ENCODE measurements around the gene CD3G.

CD3G gene

DNA sequence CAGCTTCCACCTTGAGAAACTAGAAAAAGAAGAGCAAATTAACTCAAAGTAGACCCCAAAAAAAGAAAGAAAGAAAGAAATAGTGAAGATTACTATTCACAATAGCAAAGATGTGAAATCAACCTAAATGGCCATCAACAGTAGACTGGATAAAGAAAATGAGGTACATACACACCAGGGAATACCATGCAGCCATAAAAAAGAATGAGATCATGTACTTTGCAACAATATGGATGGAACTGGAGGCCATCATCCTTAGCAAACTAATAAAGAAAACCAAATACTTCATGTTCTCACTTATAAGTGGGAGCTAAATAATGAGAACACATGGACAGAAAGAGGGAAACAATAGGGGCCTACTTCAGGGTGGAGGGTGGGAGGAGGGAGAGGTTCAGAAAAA, 15.4 kb upstream of the CD3G start:
- DNase-seq = no peak

DNA sequence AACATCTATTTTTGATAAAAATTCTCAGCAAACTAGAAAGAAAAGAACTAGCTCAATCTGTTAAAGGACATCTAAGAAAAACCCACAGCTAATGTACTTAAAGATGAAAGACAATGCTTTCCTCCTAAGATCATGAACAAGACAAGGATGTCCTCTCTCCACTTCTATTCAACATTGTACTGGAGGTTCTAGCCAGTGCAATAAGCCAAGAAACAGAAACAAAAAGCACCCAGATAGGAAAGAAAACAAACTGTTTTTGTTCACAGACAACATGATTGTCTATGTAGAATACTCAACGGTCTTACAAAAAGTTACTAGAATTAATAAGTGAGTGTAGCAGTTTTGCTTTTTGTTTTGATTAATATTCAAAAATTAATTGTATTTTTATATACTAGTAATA, 9.4 kb upstream of the CD3G start:
- DNase-seq = no peak

DNA sequence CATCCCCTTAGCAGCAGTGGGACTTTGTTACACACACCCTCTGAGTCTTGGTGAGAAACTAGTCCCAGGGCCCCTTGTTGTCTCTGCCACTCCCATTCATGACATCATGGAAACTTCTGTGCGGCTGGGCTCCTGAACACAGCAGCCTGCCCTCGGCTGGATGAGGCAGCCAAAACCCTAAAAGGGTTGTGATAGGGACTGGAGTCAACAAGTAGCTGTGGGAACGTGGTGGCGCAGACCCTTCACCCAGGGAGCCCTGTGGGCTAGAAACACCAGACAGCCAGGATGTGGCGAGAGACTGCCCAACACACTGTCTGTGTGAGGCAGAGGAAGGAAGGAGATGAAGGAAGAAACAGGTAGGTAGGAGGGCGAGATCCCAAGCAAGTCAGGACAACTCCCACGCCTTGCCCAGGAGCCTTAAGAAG, 5.5 kb upstream of the CD3G start:
- no peak for DNase-seq

DNA sequence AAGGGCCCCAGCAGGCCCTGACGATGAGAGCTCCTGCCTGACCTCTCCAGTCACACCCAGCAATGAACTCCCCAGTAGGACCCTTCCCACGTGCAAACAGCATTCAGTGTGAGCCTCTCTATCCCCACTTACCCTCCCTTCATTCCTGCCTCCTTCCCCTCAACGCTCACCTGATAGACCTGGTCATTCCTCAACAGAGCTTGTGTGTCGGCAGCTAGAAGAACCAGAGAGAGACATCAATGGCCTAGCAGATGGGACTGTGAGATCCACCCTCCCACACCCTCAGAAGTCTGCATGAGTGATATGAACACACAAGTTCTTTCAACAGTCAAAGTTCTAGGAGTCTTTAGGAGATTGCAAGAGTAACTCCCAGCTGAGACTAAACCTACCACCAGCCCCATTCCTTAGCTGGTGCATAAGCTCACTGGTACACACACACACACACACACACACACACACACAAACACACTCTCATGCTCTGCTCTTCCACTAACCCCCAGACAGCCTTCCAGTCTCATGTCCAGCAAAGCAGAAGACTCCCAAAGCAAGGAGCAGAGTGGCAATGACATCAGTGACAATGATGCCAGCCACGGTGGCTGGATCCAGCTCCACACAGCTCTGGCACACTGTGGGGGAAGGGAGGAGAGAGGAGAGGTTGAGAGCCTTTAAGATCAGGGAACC, 4.7 kb upstream of the CD3G start:
- DNase-seq = no peak

DNA sequence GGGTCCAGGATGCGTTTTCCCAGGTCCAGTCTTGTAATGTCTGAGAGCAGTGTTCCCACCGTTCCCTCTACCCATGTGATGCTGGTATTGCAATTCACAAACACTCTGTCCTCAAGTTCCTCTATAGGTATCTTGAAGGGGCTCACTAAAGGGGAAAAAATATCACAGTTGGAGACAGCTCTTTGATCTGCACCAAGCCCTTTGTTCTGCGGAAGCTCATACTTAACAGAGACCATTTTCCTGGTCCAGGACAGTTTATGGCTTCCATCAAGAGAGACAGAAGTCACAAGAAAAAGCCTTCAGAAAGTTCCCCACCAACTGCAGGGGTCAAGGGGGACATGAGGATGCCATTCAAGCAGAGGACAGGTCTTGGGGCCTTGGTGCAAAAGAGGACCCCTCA, 3.7 kb upstream of the CD3G start:
- no peak for DNase-seq

DNA sequence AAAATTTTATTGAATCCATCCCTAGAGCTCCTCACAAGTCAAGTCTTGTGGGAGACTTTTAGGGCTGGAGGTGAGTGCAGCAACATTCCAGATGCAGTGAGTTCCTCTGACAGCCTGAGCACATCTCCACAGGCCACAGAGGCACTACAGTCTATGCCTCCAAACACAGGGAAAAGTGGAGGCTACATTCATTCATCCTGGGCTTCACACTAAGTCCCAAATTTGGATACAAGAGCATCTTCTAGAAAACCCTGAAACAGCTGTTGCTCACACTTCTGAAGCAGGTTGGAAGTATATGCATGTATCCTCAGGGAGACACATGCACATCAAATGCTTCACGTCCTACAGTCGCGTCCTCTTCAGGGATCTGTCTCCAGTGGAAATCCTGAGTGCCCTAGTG, 2.9 kb upstream of the CD3G start:
- DNase-seq = no peak

DNA sequence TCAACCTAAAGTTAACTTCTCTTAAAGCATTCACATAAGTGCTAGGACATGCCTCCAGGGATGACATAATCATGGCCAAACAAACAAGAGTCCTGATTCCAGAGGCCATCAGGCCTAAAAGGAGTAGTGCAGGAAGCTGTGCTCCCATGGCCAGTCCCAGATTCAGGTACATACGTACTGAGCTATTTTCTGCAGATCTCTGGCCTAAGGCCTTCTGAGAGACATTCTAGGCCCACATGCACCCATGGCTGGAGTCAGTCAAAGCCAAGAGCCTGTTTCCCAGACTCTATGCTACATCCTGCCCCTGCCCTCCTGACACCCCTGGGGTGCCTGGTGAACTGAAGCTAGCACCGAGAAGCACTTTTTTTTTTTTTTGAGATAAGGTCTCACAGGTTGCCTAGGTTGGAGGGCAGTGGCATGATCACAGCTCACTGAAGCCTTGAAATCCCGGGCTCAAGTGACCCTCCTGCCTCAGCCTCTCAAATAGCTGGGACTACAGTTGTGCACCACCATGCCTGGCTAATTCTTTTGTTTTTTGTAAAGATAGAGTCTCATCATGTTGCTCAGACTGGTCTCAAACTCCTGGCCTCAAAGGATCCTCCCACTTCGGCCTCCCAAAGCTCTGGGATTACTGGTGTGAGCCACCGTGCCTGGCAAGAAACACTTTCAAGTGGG, 2.2 kb upstream of the CD3G start:
- DNase-seq = no peak

DNA sequence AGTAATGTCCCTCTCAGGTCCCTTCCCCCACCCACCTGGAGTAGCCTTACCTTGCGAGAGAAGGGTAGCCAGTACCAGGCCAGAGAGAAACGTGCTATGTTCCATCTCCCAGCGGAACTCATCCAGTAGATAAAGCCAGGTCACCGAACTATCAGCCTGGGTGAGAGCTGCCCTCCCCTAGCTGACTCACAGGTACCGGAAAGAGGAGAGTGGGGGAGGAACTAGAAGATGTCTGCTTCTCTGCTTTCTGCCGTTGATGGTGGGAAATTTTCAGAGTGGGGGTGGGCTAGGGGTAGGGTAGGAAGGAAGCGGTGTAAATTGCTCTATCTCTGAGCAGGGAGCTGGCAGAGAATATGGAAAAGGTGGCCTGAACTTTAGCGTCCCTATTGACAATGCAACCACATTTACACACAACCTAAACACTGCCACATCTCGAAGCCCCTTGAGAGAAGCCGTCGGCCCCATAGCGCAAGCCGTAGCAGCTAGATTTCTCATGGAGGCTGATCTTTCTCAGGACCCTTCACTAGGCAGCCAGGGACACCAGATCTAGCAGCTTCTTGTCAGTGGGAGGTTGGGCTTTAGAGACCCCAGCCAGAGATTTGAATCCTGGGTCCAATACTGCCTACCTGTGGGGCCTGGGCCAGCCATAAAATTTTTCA, 1.5 kb upstream of the CD3G start, which contains the start of gene CD3D:
CD3D (minus strand) TSS at position 203 of the 659 bp plus-strand sequence; CDS start at position 105, 98 bp downstream.
- no peak for DNase-seq

DNA sequence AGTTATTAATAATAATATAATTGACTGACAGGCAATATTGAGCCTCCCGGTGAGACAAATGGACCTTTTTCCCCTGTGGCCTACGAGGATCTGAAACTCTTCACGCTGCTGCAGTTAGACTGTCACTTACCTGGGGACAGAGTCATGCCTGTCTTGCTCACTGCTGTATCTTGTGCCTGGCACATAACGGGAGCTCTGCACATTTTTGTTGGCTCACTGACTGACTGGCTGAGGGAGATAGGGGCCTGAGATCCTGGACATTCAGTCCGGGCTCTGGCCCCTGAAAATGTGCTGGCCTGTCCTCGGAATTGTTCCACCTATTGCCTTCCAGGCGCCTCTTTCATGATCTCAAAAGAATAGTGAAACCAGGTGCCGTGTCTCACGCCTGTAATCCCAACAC, 896 bp upstream of the CD3G start:
- no peak for DNase-seq

DNA sequence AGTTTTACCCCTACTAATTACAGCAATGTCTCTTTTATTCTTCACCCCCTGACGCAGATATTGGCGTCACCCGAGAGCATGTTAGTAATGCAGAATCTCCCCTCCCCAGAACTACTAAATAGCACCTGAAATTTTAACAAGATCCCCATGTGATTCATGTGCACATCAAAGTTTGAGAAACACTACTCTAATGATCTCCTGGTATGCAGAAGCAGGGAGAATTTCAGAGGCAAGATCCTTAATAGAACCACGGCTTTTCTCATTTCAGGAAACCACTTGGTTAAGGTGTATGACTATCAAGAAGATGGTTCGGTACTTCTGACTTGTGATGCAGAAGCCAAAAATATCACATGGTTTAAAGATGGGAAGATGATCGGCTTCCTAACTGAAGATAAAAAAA, 5.3 kb downstream of the CD3G start:
- no peak for DNase-seq

DNA sequence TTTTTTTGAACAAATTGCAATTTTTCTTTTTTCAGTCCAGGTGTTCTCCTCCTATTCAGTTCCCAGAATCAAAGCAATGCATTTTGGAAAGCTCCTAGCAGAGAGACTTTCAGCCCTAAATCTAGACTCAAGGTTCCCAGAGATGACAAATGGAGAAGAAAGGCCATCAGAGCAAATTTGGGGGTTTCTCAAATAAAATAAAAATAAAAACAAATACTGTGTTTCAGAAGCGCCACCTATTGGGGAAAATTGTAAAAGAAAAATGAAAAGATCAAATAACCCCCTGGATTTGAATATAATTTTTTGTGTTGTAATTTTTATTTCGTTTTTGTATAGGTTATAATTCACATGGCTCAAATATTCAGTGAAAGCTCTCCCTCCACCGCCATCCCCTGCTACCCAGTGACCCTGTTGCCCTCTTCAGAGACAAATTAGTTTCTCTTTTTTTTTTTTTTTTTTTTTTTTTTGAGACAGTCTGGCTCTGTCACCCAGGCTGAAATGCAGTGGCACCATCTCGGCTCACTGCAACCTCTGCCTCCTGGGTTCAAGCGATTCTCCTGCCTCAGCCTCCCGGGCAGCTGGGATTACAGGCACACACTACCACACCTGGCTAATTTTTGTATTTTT, 9.1 kb downstream of the CD3G start:
- DNase-seq = peak; percentile 29

DNA sequence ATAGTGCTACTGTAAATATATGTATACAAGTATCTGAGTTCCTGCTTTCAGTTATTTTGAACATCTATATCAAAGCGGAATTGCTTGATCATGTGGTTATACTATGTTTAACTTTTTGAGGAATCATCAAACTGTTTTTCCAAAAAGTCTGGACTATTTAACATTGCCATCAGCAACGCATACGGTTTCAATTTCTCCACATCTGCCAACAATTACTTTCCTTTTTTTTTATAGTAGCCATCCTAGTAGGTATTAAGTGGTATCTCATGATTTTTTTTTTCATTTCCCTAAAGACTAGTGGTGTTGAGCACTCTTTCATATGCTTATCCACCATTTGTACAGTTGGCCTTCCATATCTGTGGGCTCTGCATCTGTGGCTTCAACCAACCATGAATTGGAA, 13.9 kb downstream of the CD3G start:
- DNase-seq = no peak

DNA sequence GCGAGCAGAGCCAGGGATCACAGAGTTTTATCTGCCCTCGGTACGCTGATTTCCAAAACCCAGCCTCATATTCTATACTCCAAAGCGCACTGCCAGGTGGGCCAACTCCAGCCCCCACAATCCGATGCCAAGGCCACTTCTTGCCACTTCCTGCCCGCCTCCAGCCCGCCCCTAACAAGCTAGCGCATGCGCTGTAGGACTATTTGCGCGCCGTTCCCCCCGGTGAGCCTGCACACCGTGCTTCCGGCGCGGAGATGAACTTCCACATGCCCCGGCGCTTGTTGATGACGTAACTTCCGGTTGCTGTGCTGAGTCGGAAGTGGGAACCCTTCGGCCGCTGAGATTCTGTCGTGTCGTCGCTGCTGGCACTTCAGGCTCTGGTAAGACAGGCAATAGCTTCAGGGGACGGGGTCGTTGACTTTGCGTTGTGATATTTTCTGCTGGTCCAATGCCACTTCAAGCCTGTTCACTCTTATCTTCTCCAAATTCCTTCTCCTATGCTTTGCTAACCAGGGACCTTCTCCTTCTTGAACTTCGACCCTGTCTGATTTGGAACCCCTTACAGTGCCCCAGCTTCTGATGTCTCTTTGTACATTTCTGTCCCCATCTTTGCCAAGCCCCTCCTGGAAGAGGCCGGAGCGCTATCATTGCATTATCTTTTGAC, 15.3 kb downstream of the CD3G start, which contains the start of gene UBE4A:
UBE4A (plus strand) TSS at position 306 of the 664 bp plus-strand sequence. CDS start 5,481 bp downstream, outside the sequence.
- DNase-seq = peak; percentile 92

DNA sequence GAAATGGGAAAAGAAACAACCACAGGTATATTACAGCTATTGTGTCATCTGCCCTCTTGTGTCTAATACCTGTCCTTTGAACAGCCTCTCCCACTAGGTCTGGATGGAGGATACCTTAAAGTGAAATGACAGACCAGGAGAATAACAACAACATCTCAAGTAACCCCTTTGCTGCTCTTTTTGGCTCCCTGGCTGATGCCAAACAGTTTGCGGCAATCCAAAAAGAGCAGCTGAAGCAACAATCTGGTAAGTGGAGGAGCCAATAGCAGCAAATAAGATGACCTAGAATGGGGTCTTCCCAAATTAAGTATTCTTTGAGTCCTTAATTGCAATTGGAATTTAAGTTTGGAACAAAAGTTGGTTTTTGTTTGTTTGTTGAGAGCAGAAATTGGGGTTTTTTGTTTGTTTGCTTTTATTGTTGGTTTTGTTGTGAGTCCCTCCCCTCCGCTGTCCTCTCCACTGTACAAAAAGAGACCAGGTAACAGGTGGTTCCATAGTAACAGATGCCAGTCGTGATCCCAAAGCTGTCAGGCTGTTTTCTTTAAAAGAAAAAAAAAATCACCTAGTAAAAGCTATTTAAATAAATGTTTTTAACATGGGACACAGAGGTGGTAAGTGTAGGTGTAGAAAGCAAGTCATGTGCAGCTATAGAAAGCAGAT, 20.9 kb downstream of the CD3G start:
- no peak for DNase-seq

DNA sequence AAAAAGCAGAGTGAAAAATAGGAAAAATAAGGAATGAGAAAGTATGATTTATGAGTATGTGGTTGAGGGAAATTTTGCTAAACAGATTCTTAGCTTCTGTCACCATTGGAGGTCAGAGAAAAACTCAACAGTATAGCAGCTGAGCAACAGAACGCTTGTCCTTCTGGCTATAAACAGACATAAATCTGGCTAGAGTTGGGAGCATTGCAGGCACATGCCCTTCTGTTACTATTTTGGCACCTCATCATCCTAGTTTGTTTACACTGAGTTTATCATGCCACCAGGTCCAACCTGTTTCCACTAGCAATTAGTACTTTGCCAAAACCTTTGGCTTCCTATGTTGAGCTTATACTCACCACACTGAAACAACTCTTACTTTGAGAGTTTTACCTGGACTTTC, 22.1 kb downstream of the CD3G start:
- DNase-seq = no peak

DNA sequence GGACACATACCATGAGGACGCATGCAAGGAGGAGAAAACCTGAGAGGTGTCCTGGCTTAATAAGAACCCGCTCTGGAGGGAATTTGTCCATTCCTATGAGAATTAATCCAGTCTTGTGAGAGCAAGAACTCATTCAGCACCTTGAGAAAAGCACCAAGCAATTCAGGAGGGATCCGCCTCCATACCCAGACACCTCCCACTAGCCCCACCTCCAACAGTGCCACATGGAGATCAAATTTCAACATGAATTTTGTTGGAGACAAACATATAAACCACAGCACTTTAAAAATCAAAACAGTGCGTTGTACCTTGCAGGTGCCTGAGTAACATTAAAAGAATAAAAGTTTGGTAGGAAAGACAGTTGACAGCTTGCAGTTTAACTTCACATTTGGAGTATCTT, 26.6 kb downstream of the CD3G start:
- DNase-seq = no peak

DNA sequence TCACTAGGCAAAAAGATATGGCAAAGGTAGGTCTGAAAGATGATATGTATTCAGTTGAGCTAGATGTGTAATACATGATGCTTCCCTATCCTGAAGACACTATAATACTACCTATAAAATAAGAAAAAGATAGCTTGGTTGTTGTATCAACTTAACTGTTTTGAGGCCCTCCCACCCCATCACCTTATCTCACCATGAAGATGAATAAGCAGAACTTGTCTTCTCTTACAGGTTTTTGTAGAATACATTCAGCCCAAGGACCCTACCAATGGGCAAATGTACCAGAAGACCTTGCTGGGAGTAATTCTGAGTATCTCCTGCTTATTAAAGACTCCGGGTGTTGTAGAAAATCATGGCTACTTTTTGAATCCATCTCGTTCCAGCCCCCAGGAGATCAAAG, 29.1 kb downstream of the CD3G start:
- no peak for DNase-seq

DNA sequence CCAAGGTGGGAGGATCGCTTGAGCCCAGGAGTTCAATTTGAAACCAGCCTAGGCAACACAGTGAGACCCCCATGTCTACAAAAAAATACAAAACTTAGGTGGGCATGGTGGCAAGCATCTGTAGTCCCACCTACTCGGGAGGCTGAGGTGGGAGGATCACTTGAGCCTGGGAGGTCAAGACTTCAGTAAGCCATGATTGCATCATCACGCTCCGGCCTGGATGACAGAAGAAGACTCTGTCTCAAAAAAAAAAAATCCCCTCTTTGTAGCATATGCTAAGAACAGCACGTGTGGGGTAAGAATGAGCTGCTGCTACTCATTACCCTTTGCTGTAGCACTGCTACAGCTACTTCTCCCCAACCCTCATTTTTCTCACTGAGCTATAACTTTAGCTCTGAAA, 29.7 kb downstream of the CD3G start:
- no peak for DNase-seq

DNA sequence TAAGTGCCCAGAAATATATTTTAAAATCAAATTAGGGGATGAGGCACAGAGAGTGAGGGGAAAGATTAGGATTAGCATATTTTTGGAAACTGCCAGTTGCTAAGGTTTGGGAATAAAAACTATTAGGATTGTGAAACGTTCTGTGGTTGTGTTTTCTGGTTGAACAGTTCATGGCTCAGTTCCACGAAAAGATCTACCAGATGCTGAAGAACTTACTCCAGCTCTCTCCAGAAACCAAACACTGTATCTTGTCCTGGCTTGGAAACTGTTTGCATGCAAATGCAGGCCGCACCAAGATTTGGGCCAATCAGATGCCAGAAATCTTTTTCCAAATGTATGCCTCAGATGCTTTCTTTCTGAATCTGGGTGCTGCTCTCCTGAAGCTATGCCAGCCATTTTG, 30.6 kb downstream of the CD3G start:
- no peak for DNase-seq

DNA sequence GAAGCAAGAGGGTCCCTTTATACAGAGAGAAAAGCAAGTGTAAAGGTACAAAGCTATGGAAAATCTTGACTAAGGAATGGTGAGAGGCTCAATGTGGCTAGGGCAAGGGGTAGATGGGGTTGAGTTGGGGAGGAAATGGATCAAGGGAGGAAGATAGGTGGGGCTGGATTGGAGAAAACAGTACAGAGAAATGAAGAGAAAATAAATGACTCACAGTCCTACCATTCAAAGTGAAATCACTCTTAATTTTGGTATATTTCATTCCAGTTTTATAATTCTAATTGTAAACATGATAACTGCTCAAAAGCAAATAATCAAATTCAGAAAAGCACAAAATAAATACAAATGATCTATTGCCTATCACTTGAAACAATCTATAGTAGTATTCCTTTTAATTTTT, 31.8 kb downstream of the CD3G start:
- DNase-seq = no peak

DNA sequence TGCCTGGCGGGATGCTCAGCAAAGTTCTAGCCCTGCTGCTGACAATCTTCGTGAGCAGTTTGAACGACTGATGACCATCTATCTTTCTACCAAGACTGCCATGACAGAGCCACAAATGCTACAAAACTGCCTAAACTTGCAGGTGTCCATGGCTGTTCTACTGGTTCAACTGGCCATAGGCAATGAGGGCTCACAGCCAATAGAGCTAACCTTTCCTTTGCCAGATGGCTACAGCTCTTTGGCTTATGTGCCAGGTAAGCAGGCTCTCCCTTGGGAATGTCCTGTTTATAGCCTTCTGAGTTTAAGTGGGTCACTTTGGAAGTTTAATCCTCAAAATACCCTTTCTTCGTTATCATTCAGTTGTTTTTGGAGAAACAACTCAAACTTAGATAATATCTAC, 35.4 kb downstream of the CD3G start:
- no peak for DNase-seq

DNA sequence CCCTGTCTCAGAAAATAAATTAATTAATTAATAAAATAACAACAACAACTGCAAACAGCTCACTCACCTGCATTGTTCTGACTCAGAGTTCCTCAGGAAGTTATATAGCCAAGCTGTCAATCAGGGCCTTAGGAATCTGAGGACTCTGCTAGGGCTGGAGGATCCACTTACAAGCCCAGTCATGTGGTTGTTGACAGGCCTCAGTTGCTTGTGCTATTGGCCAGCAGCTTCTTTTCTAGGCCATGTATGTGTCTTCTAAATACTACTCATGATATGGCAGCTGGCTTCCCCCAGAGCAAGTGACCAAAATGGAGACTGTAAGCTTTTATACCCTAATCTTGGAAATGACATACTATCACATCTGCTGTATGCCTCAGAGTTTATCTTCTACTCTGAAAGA, 36.4 kb downstream of the CD3G start:
- no peak for DNase-seq

DNA sequence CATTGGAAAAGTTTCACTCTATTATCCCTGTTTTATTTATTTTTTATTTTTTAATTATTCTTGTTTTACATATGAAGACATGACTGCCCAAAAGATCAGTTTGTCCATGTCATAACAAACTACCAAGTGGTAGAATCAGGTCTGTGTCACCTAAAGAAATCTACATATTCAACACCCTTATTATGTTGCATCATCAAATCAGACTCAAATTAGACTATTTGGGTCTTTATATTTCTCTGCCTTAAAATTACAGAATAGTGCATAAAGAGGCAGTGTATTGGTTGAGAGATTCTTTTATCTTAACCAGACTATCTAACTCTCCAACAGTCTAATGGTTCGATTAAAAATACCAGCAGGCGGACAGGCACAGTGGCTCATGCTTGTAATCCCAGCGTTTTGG, 38.8 kb downstream of the CD3G start:
- DNase-seq = no peak

Data from EL (cell line).